Astrocyte of the cerebellum (primary cell): Measurements from ENCODE around the gene MBP.

ENCODE experiments used
- DNase-seq: peaks from one replicate; pipeline ENCODE4 v3.0.0-alpha.2; 2011; ENCODE audit warnings: low read depth
- H3K4me3 ChIP-seq: 2 replicates; pipeline ENCODE4 v1.5.1; 2011; ENCODE audit warnings: mild to moderate bottlenecking, low read depth, low read length, moderate library complexity
- in situ Hi-C: cut with HindIII; loops from 2 replicates; pipeline ENCODE4 v1.10.0; 2017; ENCODE audit warnings: low sequenced_read_pairs
- TF ChIP-seq, protein P1 (sequence below): IDR thresholded peaks from 2 replicates; pipeline ENCODE4 v1.5.1; 2012; ENCODE audit warnings: low read length, low read depth, moderate library complexity, mild to moderate bottlenecking; ENCODE audit errors: missing control alignments

Gene MBP

DNA sequence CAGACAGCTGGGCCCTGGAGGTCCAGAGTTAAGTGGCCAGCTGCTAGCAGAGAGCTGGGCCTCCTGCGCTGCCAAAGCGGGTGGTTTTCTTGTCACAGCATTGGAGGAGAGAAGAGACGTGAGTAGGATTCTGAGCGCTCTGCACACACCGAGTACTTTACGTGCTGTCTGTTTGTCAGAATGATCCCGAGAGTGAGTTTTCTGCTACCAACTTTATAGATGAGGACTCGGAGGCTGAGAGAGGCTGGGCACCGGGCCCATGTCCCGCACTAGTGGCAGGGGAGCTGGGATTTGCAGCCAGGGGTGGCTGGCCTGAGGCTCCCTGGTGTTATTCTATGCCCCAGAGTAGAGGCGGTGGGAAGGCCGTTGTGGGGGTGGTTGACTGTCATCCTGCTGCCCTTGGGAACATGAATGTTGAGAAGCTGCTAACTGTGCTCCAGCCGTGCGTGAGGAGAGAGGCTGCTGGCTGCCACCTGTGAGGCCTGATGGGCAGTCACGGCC lies 36.3 kb upstream of the MBP start:
- no peak overlapping the region for H3K4me3 ChIP-seq
- TF ChIP-seq, protein P1, sequence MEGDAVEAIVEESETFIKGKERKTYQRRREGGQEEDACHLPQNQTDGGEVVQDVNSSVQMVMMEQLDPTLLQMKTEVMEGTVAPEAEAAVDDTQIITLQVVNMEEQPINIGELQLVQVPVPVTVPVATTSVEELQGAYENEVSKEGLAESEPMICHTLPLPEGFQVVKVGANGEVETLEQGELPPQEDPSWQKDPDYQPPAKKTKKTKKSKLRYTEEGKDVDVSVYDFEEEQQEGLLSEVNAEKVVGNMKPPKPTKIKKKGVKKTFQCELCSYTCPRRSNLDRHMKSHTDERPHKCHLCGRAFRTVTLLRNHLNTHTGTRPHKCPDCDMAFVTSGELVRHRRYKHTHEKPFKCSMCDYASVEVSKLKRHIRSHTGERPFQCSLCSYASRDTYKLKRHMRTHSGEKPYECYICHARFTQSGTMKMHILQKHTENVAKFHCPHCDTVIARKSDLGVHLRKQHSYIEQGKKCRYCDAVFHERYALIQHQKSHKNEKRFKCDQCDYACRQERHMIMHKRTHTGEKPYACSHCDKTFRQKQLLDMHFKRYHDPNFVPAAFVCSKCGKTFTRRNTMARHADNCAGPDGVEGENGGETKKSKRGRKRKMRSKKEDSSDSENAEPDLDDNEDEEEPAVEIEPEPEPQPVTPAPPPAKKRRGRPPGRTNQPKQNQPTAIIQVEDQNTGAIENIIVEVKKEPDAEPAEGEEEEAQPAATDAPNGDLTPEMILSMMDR = no peak
- in situ Hi-C loops = no loop called here
- DNase-seq = no peak

DNA sequence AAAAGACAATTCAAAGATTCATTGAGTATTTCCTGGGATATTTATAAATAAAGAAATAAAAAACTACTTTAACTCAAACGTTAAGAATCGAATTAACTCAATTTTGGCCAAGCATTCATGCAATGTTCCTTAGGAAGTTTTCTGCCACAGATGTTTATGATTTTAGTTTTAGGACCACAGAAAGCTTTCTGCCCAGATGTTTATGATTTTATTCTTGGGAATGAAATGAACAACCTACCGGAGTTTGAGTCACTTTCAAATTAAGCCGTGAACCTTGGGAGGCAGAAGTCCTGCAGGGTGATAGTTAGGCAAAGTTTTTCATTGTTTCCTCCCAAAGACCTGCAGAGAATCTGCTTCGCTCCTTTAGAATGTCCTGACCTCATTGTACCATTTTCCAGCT lies 34.7 kb upstream of the MBP start:
- TF ChIP-seq, protein P1 = no peak
- no peak for DNase-seq
- H3K4me3 ChIP-seq = no peak overlapping the region
- in situ Hi-C loops = no loop called here

DNA sequence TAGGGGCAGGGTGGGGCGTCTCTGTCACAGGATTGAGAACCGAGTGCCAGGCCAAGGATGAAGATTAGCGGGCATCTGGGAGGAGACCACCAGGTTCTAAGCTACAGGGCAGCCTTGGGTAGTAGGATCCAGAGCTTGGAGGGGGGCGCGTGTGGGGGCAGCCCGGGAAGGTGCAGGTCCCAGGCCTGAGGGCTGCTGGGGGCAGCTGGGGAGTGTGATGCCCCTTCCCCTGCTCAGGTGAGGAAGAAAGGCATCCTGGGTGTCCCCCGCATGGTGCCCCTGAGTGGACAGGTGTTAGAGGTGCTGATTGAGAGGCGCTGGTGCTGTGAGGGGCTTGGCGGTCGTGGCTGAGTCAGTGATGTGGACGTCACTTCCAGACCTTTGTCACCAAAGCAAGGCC lies 33.9 kb upstream of the MBP start:
- DNase-seq = no peak
- TF ChIP-seq, protein P1 = no peak
- H3K4me3 ChIP-seq = no peak overlapping the region
- in situ Hi-C loops = no loop called here

DNA sequence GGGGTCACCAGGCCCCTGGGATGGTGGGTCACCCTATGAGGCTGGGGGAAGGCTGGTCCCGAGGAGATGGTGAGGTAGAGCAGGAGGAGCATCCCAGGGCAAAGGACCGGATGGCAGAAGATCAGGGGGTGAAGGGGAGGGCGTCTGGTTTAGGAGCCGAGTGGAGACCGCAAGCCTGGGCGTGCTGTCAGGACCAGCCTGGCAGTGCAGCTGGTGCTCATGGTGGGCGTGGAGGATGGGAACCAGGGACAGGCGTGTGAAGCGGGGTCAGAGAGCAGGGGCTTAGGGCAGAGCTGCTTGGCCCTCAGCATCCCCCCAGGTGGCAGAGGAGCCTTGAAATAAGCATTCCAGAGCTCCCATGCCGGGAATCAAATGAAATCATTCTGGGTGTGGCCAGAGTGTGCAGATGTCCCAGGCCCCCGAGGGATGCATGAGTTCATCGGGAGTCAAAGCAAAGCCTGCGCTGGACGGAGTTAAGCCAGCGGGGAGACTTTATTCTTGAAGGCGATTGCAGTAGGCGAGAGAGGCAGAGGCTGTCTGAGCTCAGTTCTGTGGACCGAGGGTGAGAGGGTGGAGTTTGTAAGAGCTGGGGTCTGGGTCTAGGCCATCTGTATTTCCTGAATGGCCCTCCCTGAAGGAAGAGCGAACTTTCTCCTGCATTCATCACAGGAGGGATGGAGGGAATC lies 33.1 kb upstream of the MBP start:
- in situ Hi-C loops = no loop called here
- no peak overlapping the region for H3K4me3 ChIP-seq
- DNase-seq = no peak
- TF ChIP-seq, protein P1 = no peak

DNA sequence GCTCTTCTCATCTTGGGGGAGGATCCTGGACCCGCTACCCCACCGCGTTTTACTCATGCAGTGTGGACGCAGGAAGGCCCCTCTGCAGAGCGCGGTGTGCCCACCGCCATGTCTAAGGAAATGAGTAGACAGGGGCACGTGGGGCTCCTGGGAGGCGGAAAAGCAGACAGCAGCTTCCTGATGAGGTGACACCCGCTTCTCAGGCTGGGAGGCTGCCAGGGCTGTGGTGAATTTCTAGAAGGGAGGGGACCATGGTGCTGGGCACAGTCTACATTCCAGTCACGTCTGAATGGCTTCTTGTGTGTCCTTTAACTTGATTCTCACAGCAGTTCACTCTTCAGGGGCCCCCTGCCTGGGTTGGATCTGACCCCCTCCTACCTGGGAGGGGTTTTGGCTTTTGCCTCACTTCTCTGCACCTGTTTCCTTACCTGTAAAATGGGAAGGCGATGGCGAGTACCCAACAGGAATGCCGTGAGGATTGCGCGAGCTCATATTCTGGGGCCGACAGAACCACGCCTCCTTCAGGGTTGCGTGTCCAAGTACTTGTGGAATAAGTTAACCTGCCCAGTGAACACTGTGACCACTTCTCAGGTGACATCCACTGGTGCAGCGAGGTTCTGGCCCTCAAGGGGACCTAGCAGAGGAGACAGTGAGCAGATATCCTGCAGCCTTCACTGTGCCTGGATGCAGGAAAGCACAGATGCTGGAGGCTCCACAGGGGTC lies 32.3 kb upstream of the MBP start:
- H3K4me3 ChIP-seq = no peak overlapping the region
- TF ChIP-seq, protein P1 = no peak
- no peak for DNase-seq
- in situ Hi-C loops = no loop called here

DNA sequence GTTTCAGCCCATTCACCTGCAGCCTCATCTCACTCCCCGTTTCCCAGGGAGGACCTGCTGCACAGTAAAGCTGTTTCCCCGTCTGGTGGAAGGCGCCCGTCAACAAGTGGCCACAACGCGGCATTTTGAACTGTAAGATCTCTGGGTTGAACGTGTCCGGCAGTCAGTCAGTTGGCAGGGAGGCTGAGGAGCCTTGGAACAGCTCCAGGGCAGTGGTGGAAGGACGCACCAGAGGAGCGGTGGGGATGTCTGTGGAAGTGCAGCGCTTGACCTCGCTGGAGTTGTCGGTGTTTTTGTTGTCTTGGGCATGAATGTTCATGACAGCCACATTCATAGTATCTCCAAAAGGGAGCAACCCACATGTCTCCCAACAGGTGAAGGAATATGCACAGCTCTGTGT lies 31.4 kb upstream of the MBP start:
- TF ChIP-seq, protein P1 = no peak
- in situ Hi-C loops = no loop called here
- no peak overlapping the region for H3K4me3 ChIP-seq
- no peak for DNase-seq
